Mucosa of gallbladder (tissue), 1 donor: ENCODE measurements around the gene HOXB1. TPM values are rescaled to one million over a fixed set of nuclear protein-coding genes. Genes with fewer than 3 reads are reported as not detected.

ENCODE experiments used
- DNase-seq: peaks from one replicate; pipeline ENCODE4 v3.0.0-alpha.2; 2020; ENCODE audit warnings: low spot score
- total RNA-seq: library from RNA; stranded (reverse); gene quantifications from one replicate; pipeline ENCODE4 v1.2.1, GENCODE V29; 2021
- donor health status: DM: no; HTN: no; CAD: no.

Gene HOXB1
- total RNA-seq, 1 donor from 2014 or later = not detected

DNA sequence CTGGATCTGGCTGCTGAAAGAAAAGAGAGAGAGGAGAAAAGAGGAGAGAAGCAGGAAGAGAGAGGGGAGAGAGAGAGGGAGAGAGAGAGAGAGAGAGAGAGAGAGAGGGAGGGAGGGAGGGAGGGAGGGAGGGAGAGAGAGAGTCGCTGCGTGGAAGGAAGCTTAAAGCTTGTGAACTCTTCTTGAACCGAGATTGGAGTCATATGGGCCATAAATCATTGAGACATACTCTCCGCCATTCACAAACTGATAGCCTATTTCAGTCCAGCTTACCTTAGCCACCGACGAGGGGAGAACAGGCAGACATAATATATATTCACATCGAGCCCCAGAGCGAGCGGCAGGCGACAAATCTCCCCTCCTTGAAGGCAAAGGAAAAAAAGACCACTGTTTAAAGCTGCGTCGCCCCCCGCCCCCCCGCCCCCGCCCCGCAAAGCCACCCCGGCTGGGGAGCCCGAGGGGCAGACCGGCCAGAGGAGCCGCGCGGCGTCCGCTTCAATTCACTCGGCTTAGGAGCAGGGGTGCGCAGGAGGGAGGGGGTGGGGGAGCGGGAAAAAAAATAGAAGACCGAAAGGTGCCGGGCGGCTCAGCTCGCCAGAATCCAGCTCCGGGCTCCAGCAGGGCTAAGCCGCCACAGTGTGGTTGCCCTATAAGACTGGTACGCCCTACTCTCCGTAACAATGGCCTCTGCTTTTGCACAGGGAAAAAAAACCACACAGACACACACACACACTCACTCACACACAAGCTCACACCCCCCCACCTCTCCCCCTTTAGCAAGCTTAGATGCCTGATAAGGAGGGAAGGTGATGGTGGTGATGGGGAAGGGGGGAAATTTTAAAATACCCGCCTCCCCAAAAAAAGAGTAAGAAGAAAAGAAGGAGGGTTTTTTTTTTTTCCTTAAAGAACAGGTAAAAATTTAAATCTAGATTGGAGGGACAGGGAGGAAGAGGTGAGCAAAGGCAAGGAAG is 24.7 kb upstream of the HOXB1 start:
- no peak for DNase-seq

DNA sequence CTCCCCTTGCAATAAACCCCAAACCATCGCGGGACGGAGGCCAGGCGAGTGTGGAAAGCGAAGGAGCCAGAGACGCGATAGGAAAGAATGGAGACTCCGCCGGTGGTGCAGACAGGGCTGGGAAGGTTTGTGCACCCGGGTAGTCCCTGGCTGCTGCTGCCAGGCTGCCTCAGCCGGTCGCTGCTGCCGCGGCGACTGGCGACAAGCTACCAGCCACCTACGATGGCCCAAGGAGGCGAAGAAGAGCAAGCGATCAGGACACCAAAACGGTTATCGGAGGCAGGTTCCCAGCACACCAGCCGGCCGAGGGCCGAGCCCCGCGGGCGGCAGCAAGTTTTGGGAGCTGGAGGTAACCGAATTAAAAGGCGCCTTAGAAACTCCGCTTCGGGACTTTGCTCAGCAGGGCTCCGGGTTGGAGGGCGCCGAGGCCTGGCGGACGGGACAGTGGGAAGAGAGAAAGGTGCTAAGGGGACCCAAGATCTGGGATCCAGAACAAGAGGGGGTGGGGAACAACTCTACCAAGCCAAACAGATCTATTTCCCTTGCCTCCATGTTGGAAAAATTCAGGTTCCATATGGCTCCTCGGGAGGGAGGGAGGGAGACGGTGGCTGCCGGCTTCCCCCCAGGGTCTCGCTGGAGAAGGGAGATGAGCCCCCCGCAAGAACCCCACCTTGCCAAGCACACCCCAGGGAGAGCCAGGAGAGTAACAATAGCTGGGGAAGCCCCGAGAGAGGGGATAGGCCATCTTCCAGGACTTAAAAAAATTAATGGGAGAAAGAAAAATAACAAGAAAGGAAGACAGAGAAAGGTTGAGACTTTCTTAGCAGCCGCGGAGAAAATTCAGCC is 23.8 kb upstream of the HOXB1 start:
- no peak for DNase-seq

DNA sequence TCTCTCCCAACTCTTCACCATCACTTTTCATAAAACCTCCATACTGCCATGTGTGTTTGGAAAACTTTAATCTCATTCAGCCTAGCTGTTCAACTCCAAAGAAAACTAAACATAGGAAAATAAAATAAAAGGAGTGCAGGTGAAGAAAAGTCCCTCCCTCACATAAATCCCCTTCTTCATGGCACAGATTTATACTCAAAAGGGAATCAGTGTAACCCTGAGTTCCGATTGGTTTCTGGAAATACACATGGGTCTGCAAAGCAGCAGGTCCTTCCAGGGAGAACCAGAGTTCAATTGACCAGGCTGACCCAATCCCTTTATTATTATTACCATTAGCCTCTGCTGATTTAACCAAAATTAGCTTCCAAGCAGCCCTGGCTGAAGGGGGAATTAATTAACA is 23.0 kb upstream of the HOXB1 start:
- no peak for DNase-seq

DNA sequence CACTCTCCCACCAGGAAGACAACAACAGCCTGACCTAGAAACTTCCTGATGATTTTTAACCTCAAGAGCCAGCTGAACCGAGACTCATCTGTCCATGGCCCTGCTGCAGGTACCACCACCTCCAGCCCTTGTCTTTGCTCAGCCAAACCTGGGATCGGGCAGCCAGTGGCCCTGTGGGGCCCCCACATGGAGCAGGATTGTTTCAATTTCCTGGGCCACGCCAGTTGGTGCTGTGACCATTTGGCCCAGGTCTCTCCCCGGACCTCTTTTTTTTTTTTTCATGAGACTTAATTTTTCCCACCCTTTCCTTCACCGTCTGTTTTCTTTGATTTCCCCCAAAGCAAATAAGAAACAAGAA is 22.4 kb upstream of the HOXB1 start:
- no peak for DNase-seq

DNA sequence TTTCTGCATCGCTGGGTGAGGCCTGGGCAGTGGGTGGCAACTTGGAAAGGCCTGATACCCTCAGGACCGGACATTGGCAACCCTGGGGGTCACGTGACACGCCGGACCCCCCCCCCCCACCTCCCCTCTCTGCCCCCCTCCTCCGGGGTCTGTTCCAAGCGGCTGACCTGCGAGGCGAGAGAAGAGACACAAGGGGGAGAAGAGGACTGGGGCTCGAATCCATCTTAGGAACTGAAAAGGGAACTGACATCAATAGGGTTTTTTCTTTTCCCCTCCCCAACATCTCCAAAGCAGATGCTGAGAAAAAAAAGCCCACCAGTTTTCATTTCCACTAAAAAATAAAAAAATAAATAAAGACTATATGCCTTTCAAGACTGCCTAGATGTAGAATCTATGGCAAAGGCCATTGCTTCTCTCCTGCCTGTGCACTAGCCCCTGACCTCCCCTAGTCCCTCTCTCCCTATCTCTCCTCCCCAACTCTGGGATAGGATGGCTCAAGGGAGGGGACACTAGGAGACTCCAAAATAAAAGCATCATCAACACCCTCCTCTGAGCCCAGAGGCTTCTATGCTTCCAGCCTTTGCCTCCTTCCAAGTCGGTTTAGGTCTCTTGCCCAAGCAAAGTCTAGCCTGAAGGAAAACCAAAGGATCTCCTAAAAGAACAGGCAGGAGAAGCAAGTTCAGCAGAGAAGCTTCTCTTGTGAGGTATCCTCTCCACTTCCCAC is 21.8 kb upstream of the HOXB1 start:
- no peak for DNase-seq

DNA sequence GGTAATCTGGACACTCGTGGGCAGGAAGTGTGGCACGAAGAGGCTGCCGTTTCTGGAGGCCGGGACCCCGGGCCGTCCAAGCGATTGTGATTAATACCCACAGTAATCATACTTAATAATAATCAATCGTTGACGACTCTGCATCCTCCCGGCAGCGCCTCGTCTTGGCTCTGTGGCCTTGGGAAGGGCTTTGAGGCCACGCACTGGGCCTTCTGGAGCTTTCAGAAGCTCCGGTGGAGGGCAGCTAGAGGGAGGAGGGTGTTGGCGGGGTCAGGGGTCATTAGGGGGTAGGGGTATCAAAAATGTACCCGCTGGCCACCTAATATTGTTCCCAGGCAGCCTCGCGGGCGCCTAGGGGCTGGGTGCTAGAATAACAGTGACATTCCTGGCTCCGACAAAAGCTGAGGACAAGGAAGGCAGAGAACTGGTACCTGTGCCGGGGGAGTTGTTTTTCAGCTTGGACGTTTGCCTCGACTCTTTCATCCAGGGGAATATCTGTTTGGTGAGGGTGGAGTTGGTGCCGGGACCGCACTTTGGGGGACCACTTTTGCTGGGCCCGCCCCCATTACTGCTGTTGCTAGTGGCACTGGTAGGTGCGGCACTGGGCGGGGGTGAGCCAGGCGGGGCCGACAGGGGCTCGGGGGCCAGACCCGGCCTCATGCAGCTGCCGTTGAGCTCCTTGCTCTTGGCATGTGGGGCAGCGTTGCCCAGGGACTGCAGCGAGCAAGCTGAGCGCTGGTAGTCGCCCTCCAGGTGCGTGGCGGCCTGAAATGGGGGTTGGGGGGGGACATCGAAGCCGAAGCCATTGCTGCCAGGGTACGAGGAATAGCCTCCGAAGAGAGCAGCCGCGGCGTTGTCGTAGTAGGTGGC is 21.0 kb upstream of the HOXB1 start:
- no peak for DNase-seq

DNA sequence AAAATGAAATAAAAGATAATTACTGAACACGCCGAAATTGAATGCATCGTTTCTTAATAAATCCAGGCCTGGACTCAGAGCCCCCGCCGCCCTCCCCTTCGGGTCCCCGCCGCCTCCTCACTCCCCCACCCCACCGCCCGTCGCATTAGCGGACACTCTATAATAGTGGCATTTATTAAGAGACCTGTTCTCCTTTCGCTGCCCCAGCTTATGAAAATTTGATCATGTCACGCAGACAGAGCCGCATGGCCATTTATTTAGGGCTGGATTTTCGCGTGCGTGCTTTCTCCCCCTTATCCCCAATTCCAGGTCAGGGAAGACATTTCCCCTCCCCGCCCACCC is 20.4 kb upstream of the HOXB1 start:
- DNase-seq = no peak

DNA sequence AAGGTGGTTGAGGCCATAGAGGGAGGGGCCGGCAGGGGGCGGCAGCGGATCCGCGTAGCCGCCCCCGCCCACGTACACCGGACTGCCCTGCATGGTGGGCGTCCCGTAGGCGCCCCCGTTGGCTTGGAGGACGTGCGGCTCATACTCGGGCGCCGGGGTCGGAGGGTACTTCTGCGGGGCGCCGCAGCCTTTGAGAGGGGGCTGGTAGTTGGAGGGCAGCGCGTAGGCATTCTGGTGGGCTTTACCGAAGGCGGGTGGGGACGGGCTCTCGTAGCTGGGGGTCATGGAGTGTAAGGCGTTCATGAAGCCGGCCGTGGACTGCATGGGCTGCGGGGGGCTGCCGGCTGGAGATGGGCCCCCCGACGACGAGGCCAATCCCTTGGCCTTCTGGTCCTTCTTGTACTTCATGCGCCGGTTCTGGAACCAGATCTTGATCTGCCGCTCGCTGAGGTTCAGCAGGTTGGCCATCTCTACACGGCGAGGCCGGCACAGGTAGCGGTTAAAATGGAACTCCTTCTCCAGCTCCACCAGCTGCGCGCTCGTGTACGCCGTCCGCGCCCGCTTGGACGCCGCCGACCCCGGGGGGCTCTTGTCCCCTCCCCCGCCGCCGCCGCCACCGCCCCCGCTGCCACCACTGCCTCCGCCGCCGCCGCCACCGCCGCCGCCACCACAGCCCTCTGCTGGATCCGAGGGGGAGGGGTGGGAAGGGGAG is 19.8 kb upstream of the HOXB1 start:
- DNase-seq = no peak

DNA sequence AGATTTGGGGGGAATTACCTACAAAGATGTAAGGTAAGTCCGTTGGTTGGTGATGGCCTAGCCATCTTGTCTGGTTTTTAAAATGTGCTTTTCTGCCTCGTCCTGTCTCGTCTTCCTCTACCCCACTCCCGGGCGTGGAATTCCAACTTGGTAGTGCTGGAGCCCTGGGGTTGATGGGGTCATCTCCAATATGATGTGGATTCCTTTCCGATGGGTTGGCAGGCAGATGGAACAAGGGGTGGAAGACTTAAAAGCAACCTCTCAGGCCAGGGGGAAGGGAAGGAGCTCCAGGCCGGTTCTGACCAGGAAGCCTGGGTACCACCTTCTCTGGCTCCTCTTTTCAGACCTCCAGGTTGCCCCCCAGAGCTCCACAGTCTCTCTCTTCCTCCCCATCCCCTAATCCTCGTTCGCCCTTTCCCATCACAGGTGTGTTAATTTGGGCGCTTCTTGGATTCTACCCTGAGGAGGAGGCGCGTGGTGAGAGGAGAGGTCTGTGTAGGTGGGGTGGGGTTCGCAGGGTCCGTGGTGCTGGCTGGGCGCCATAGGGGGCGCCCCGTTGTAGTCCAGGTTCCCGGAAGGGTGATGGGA is 19.2 kb upstream of the HOXB1 start:
- DNase-seq = no peak

DNA sequence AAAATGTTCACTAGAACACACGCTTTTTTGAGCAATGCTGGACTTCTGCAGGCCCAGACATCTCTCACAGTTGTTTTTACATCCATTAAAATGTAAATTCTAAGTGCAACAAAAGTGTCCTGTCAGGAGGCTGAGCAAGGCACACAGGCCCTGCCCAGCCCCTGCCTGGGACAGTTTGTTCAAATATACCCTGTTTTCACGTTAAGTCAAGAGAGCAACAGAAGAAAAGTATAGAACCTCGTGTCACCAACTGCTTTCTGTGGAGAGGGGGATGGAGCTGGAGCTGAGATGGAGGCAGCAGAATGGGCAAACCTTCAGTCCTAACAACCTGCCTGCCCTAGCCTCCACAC is 18.4 kb upstream of the HOXB1 start:
- no peak for DNase-seq

DNA sequence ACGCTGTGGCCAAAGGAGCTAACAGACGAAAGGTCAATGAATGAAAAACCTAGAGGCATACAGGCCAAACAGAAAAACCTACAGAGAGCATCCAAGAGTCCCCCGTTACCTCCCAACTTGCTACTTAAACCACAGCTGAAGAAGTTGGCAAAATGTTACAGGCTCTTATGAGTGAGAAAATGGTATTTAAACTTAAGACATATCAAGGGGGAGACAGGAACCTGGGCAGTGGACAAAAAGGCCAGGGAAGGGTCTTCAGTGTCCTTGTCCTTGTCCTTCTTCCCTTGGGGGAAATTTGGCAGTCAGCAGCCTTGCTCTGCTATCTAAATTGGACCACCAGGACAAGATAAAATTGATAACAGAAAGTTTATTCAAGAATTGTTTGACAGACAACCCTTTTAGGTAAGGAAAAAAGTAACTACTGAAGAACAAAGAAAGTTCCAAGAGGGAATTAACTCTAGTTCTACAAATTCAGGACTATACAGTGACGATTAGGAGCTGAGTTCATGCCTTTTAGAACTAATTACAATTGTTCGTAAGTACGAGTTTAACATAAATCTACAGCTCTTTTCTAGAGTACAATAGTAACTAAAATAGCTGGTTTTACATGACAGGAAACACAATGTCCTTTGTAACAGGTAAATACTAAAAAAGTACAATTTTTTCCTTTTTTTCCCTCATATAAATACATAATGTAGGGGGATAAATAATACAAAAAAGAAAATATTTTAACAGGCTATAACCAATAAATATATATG is 17.9 kb upstream of the HOXB1 start:
- DNase-seq = no peak

DNA sequence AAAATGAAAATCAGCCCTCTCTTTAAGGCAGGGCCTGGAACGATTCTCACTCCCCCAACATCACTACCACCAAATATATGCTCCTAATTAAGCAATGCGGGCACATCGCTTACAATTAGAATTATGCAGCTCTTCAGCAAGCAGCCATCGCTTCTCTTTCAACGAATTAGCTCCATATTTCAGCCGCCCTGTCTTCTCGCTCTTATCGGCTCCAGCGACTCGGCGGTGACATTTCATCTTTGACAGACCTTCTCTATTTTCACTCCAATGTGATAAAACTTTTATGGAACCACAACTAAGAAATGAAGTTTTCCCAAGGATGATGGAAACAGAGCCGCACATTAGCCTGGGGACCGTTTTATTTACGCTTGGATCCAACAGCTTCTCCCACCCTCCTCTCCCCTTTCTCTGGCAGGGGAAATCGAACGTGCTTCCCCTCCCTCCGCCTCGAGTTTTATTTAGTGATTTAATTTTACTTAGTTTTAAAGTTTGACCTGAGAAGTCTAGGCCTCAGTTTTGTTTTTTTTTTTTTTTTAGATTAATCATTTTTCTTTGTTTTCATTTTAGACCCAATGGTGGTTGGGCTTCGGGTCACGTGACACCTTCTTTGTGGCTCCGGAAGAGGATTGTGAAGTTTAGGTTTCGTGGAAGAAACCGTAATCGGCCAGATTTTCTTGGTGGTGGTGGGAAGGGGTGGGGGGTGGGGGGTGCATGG is 17.2 kb upstream of the HOXB1 start:
- no peak for DNase-seq

DNA sequence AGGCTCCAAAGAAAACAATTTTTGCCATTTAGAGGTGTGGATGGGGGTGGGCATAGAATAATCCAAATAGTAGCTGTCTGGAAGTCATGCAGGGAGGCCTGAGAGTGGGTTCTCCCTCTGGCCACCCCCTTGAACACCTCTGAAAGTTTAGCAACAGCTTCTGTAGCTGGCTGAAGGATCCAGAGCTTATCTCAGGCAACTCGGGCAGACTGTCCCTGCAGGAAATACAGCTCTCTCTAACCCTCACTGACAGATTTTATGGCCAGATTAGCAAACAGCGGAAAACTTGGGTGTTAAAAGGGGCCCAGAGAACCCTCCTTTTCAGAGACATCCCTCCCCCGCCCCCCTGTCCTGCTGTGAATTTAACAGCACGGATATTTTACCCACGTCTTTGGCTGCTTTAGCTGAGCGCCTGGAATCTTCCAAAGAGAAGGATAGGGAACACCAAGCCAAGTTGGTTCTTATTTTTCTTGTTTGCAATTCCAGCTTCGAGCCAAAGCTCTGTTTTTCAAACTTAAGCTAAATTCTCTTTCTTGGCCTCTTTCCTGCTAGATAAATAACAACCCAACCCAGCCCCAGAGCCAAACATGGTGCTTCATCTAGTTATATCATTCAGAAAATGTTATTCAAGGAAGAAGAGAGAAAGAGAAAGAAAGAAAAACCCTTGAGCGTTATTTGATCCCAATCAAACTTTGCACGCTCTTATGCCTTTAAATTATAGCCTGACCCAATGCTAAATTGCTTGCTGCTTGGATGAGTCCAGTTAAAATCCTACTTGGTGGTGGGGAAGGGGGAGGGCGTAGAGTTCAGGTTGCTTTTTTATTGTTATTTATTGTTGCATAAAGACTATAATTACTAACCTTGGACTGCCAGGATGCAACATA is 16.4 kb upstream of the HOXB1 start:
- DNase-seq = no peak

DNA sequence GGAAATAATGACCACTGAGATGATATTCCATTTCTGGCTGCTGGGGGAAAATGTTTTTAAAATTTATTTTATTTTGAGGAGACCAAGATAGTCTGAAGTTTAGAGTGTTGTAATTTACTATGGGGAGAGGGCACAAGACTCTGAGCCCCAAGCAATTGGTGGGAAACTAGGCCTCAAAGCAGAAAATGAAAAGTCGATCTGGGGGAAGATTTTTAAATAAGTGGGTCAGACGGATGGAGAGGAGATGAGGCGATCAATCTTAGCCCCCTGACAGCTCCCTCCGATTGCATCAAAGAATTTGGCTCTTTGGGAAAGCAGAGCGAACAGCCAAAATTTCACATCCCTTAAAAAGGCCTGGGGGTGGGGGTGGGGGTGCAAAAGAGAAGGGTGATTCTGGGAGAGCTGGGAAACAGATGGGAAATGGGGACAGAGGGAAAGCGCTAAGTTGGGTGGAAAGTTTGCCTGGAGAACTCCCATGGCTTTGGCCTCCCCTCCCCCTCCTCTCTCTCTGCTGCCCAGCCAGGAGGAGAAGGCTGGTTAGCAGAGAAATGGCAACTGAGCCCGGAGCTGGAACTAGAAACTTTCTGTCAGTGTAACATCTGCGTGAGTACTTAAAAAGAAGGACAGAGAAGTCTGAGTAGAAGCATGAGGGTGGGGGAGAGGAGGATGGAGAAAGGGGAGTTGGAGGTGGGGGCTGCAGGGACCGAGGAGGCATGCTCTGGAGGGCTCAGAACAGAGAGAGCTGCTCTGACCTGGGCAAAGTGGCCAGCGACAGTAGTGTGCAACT is 15.5 kb upstream of the HOXB1 start:
- DNase-seq = no peak

DNA sequence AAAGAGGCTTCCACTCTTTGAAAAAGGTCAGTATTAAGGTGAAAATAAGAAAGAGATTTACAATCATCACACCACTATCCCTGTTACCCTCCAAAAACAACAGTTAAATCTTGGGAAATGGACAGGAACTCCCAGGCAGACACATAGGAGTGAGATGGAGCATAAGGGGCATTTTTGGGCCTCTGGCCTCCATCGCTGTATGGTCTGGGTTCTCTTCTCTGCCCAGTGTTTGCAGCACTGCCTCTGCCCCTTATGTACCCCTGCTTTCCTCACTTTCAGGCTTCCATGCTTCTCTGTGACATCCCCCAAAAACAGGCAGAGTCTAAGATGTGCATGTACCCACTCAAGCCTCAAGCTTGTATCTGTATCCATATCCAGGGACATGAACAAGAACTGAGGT is 14.7 kb upstream of the HOXB1 start:
- DNase-seq = no peak

DNA sequence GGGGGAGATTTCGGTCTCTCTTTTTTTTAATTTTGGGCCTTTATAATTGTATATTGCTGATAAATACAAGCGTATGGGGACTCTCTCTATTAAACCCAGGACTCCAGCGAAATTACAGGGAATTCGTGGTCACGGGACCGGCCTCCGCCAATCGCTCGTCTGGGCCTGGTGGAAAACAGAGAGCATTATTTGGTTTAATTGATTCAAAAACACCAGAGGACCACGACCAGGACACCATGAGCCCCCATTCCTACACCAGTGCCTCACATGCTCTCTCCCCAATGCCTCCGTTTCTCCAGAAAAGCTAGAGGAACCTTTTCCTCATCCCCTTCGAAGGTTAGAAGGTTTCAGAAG is 14.2 kb upstream of the HOXB1 start, which contains the start of gene HOXB2:
TSS of gene HOXB2 (minus strand) at position 88 of the 354 bp plus-strand sequence. CDS start 198 bp downstream, outside the sequence.
- no peak for DNase-seq
